ENCODE results near the gene PRUNE1.

PRUNE1 gene

DNA sequence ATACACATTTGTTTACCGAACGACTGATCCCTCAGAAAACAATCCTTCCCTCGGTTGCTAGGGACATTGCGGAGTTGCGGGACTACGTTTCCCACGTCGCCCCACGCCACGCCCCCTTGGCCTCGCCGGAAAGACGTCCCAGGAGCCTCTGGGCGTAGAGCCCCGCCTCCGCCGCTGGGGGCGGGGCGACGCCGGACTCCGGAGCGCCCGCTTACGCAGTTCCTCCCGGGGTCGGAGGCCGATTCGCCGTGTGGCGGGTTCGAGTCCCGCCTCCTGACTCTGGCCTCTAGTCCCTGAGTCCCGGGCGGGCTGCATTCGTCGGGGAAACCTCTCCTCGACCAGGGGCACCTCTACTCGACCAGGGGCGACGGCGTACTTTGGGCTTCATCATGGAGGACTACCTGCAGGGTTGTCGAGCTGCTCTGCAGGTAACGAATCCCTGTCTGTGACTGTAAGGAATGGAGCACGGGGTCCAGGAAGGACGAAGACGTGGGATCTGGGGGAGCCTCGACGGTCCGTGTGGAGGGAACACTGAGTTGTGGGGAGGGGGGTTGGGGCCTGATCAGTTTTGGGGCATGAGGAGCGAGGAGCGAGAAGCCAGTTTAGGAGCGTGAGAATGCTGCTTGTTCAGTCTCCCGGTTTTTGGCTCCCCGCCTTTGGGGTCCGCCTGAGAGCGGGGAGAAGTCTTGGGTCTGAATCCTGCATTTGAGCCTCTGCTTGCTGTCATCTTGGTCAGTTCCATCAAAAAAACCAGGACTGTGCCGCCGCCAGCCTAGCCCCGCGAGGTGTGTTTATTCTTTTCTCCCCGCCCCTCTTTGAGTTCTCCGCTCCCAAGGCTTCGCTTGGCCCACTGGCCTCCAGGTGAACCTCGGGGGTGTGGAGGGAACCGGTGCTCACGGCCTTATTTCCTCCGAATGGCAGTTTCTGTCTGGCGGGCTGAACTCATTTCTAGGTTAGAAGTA lies at the start of gene PRUNE1:
Gene PRUNE1, plus strand, starts transcription at position 206 of the 962 bp plus-strand sequence. Its CDS starts 184 bp downstream, at position 390.
- peak; percentile 87 to 94 (median 88) for DNase-seq (ENCODE audit: low read depth in 3 of 3)

GRCh38 chr1:150960646-150961045 lies 47.6 kb upstream of the PRUNE1 start:
- DNase-seq (ENCODE audit: low read depth in 3 of 3) = no peak

DNA sequence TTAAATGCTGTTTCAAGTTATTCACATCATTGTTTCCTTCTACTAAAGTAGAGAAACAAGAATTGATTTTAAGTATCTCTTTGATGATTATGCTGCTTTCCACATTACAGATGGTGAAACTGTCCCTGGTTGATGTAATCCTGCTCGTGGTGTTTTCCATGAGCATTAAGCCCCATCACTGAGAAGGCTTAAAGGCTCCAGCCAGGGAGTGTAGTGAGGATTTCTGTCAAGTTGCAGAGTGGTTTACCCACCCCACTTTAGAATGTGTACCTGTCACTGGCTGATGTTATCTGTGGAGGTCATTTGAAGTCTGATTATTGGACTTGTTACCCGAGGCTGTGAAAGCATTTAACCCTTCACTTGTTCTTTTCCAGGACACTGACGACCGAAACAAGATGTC lies 46.5 kb upstream of the PRUNE1 start:
- no peak for DNase-seq (ENCODE audit: low read depth in 3 of 3)

- no peak for DNase-seq (ENCODE audit: low read depth in 3 of 3)
These were observed 44.7 kb upstream of the PRUNE1 start for GRCh38 chr1:150963321-150964163.

DNA sequence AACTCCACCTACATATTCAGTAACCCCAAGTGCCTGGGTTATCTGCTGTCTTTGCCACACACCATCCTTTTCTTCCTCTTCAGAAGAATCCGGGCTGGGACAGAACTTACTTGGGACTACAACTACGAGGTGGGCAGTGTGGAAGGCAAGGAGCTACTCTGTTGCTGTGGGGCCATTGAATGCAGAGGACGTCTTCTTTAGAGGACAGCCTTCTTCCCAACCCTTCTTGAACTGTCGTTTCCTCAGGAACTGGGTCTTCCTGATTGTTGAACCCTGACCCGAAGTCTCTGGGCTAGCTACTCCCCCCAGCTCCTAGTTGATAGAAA lies 44.1 kb upstream of the PRUNE1 start:
- no peak for DNase-seq (ENCODE audit: low read depth in 3 of 3)

- DNase-seq (ENCODE audit: low read depth in 3 of 3) = no peak
These were observed 42.6 kb upstream of the PRUNE1 start for GRCh38 chr1:150965605-150966004.

GRCh38 chr1:150966011-150966410 lies 42.2 kb upstream of the PRUNE1 start:
- DNase-seq (ENCODE audit: low read depth in 3 of 3) = no peak

- no peak for DNase-seq (ENCODE audit: low read depth in 3 of 3)
These were observed 40.3 kb upstream of the PRUNE1 start for GRCh38 chr1:150967936-150968335.

GRCh38 chr1:150968491-150968890 lies 39.8 kb upstream of the PRUNE1 start:
- no peak for DNase-seq (ENCODE audit: low read depth in 3 of 3)

- DNase-seq (ENCODE audit: low read depth in 3 of 3) = no peak
These were observed 38.6 kb upstream of the PRUNE1 start for GRCh38 chr1:150969626-150970025.

DNA sequence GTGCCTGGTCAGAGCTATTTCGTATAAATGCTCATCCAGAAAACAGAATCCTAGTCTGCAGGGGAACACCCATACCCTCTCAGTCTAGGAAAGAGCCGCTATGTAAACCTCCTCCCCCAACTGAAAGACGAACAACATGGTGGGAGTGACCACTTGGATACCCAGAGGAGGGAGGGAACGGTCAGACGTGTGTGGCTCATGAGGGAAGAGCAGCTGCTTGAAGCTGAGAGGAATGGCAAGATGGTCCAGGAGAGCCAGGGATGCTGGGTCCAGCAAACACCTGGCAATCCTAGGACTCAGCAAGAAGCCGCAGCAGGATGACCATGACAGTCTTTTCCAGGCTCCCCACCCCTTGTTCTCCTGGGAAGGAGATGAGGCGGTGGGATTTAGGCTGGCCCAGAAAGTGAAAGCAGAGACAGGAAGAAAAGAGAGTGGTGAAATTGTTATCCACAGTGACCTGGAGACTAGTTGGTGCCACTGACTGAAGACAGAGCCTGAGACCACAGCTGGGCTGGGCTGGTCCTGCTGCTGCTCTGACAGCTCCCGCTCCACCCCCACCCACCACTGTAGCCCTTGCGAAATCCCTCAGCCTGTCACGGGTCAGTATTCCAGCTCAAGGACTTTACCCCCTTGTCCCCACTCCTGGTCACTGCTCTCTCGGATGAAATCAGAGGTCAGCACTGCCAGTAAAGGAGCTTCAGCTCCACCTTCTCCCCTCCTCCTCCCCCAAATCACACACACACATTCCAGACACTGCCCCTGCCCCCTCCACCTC lies 37.3 kb upstream of the PRUNE1 start:
- DNase-seq (ENCODE audit: low read depth in 3 of 3) = no peak

GRCh38 chr1:150971583-150972416 lies 36.4 kb upstream of the PRUNE1 start:
- DNase-seq (ENCODE audit: low read depth in 3 of 3) = no peak

DNA sequence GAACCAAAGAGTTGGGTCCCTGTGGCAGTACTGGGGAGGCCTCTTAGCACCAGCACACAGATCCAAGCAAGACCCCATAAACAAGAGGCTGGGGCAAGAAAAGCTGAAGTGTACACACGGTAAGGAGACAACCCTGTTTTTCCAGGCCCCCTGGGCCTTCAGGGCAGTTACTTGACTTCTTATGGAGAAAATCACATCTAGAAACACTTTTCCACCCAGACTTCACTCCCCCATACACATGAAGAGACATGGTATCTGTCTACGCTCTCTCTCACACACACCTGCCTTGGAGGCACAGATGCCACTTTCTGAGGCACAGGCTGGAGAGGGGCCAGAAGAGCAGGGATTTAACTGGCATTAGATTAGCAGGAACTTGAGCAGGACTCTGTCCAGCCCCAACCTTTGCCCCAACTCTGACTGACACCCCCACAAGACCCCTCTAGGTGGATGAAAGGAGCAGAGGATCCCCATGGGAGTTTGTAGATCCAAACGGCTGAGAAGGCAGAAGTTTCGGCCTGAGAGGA lies 35.8 kb upstream of the PRUNE1 start:
- no peak for DNase-seq (ENCODE audit: low read depth in 3 of 3)

GRCh38 chr1:150973258-150973835 lies 34.9 kb upstream of the PRUNE1 start:
- no peak for DNase-seq (ENCODE audit: low read depth in 3 of 3)

- DNase-seq (ENCODE audit: low read depth in 3 of 3) = peak in 2 of 3 experiments; percentile 9 to 29
These were observed 34.2 kb upstream of the PRUNE1 start for GRCh38 chr1:150973836-150974579.

- peak; percentile 55 to 62 (median 60) for DNase-seq (ENCODE audit: low read depth in 3 of 3)
These were observed 33.4 kb upstream of the PRUNE1 start, which contains the start of gene CERS2 for GRCh38 chr1:150974580-150975478. TSS of gene CERS2 (minus strand) at chr1:150974835. CDS start at chr1:150969090, 5,745 bp downstream.

- DNase-seq (ENCODE audit: low read depth in 3 of 3) = no peak
These were observed 31.8 kb upstream of the PRUNE1 start for GRCh38 chr1:150976401-150976821.
